Skin of body (tissue), 2 donors: ENCODE data around the gene DDX59. TPM values are rescaled to one million over a fixed set of nuclear protein-coding genes. Genes with fewer than 3 reads are reported as not detected.
A peak's percentile ranks its signal among the peaks of the same experiment; 100 is the strongest.

Experiments used
- DNase-seq: peaks from one replicate; lab custom pipeline; 2025; lab: John Stamatoyannopoulos, UW
- total RNA-seq: library from RNA; depleted of rRNA; stranded (reverse); fragments of >200 nt; gene quantifications from one replicate; pipeline ENCODE4 v1.2.3, GENCODE V29; 2014

DDX59 gene
- 24.5 TPM for total RNA-seq

GRCh38 chr1:200669314-200670241 lies at the start of gene DDX59:
TSS of gene DDX59 (minus strand) at chr1:200669907. CDS start at chr1:200666740, 3,167 bp downstream.
- DNase-seq, result peak; percentile 96

DNA sequence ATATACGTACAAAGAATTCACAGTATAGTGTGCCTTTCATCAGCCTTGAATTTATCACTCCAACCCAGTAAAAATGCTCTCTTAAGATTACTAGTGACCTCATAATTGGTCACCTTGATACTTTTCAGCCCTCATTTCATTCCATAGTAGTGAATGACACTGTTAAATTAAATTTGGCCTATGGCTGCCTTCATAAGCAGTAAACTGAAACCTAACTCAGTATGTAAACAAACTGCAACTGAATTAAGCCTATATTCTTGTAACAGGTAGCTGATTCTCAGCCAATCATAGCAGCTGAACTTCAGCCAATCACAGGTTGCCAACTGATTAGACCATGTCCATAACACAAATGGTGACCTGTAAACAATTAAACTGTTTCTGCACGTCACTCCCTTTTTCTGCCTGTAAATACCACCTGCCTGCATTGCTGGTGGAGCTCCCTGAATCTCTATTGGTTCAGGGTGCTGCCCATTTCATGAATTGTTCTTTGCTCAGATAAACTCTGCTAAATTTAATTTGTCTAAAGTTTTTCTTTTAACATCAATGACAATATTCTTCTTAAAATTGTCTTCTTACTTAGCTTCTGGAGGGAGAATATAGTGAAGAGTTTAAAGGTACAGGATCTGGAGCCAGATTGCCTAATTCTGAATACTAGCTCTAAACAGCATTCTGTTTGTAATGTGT lies 44.9 kb upstream of the DDX59 start:
- no peak for DNase-seq

GRCh38 chr1:200710166-200710565 lies 40.5 kb upstream of the DDX59 start:
- no peak for DNase-seq

GRCh38 chr1:200708769-200709168 lies 39.1 kb upstream of the DDX59 start:
- no peak for DNase-seq

GRCh38 chr1:200708161-200708560 lies 38.5 kb upstream of the DDX59 start:
- no peak for DNase-seq

DNA sequence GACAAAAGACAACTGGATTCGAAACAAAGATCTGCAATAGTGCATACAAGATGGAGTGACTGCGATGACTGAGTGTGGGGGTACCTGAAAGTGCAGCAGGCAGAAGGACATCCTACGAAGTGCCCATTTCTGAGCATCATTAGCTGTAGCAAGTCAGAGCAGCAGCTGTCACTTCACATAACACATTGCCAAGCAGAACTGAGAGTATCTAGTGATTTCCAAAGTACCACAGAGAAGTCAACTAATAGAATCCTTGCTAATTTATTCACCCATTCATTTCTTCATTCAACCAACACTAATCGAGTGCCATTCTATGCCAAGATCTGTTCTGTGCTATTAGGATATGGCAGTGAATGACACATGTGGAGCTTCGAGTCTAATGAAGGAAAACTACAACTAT lies 37.4 kb upstream of the DDX59 start:
- DNase-seq, result no peak

DNA sequence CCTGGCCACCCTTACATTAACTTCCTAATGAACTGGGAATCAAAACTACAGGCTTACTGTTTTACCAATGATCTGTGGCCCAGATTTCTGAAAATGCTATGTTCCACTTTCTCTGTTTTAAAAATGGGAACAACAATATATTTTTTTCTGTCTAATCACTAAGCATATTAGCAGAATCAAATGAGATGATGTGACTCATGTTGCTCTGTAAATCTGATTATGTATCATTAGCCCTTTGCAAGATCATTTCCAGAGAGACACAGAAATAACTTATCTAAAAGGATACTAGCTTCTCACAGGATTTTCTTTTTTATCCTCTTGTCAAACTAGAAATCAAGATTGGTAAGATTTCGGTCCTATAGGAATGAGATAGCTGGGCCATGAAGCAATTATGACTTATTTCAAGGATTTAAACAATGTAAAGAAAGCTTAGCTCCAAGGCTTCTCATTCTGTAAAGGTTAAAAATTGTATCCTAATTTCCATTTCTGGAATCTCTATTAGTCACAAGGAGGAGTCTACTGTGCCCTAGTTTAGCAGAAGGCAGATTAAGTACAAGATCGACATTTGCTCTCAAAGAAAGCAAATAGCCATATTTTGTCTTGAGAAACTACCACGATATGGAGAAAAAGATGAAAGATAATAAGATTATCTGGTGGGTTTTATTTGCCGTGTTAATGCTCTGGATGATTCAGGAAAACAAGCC lies 36.6 kb upstream of the DDX59 start:
- DNase-seq, result no peak

DNA sequence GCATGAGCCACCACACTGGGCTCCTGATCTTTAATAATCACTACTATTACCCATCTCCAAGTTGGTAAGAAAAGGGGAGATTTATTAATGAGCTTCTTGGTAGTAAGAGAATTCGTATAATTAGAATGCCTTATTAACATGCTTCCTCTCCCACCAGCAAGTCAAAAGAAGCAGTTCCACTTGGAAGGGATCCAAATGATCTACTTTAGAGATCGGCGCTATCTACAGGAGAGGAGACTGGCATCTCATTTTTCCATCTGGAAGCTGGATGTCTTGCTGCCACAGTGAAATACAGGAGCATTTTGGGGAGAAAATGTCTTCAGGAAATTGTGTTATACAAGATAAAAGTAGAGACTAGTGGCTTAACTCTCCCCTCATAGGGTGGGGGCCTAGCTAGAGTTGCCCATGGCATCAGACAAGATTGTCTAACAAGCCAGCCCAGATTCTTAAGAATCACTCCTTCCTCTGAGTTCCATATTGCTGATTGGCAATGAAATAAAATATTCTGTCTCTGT lies 35.3 kb upstream of the DDX59 start:
- DNase-seq, result no peak

GRCh38 chr1:200699871-200700270 lies 30.2 kb upstream of the DDX59 start:
- no peak for DNase-seq

DNA sequence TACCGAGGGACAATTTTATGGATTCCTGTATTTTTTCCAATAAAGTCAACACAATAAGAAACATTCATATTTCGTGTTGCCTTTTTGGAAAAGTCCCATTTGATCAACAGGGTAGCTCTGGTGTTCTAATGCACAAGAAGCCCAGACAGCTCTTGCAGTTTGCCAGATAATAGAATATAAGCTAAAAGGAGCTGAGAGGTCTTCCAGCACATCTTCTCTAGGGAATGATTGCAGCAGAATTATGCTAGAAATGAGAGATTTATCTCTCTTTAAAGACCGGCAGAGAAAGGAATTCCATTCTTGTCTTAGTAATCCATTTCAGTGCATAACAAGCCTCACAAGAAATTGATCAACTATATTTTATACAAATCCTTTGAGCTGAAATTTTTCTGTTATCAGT lies 25.0 kb upstream of the DDX59 start:
- DNase-seq, result peak; percentile 2

DNA sequence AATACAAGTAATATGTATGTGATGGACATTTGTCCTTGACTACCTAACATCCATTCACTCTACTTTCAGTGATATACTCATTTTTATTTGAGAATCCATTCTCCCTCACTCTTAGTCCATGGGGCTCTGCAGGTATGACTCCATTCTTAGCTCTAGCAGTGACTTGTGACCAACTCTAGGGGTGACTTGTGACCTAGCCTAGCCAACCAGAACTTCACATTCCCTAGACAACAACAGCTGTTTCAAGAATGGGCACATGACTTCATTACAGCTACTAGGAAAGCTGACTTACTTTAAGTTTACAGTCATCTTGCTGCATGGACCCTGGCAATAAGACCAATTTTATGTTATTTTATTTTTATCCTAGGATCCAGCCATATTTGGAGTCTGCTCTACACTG lies 23.6 kb upstream of the DDX59 start:
- DNase-seq, result no peak

DNA sequence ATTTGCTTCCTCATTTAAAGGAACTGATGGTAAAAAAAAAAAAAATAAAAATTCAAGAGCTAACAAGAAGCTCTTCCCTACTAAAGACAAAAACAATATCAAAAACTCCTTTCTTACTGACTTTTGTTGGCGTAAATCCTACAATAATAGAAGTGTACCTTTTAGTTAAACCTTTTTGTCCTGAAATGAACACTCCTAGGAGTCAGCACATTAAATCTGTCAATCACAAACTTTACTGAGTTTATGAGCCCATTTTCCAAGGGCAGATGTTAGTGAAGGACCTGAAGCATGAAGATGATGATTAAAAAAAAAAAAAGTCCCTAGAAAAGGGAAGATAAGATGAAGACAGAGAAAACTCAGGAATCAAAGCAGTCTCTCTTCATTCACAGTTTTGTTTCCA lies 22.6 kb upstream of the DDX59 start:
- DNase-seq, result no peak

DNA sequence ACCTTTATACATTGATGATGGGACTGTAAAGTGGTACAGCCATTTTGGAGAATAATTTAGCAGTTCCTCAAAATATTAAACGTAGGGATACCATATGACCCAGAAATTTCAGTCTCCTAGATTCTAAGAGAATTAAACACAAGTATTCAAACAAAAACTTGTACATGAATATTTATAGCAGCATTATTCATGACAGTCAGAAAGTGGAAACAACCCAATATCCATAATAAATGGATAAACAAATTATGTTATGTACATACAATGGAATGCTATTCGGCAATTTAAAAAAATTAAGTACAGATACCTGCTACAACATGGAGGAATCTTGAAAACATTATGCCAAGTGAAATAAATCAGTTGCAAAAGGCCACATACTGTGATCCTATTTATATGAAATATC lies 16.9 kb upstream of the DDX59 start:
- DNase-seq, result no peak

GRCh38 chr1:200684015-200684414 lies 14.3 kb upstream of the DDX59 start:
- DNase-seq, result no peak

DNA sequence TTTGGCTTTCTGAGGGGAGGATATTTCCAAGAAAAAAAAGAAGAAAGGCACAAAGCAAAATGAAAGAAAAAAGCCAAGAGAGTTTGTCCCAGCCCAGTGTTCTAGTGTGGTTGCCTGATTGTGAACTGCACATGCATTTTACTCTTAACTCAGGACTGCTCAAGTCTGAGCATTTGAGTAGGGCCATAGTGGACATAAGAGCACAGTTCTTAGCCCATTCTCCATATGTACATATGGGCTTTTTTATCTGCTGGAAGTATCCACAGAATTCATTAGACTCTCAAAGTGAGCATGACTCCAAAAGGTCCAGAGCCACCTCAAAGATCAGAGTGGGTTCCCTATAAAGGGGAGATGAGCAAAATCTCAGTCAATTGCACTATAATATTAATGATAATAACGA lies 13.6 kb upstream of the DDX59 start:
- no peak for DNase-seq

GRCh38 chr1:200681231-200681630 lies 11.5 kb upstream of the DDX59 start:
- no peak for DNase-seq

DNA sequence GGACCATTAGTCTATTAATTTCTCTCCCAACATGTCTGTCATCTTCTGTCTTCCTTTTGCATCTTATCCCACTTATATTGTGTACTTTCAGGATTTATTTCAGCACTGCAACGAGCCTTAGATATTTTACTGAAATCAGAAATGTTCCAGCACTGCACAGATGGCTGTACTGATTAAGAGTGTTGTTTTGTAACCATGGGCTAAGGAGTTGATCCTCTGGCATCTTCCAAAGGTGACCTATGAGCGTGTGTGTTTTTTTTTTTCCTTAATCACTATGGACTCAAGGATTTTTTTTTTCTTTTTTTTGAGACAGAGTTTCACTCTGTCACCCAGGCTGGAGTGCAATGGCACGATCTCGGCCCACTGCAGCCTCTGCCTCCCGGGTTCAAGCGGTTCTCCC lies 7.1 kb upstream of the DDX59 start:
- DNase-seq, result no peak

DNA sequence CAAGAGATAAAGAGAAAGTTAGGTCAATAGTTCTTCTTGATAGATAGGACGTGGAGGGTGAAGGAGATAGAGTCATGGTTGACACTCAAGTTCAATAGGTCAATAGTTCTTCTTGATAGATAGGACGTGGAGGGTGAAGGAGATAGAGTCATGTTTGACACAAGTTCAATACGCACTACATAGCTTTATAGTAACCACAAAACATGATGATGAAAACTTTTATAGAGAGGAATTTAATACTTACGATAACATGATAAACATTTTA lies 5.8 kb upstream of the DDX59 start:
- DNase-seq, result no peak

DNA sequence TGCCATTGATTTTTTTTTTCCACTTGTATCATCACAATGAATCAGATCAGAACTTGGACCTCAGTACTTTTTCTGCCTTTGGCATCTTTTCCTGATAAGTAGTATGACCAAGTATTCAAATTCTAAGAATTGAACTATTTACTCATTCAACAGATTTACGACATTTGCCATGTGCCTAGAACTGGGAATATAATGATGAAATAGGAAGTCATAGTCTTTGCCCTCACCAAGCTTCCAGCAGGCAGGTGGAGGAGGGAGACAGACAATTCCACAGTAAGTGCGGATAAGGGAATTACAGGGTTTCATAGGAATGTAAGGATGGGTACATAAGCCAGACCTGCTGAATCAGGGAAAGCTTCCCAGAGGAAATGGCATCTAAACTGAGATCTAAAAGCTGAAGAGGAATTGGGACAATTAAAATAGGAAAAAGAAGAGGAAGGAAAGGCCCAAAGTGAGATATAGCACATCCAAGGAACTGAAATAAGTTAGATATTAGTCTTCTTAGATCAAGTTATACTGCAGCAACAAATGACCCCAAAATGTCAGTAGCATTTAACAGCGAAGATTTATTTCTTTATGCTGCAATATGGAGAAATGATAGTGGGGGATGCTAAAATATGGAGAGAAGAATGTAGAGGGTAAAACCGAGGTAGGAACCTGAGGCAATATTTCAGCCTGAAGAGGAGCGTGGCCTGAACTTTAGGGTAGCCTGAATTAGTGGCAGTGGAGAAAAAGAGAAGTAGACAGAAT lies 5.3 kb upstream of the DDX59 start:
- DNase-seq, result no peak

GRCh38 chr1:200673952-200674823 lies 4.5 kb upstream of the DDX59 start:
- no peak for DNase-seq
